Ovary (tissue), 3 donors: ENCODE measurements around the gene CAMK2D.

Source experiments
- EP300 ChIP-seq: sonication (generic); formaldehyde crosslinking; IDR thresholded peaks from one replicate; pipeline ENCODE4 v1.6.1; 2017; ENCODE audit warnings: antibody characterized with exemption
- POLR2A ChIP-seq: fragments of 450-650 bp; IDR thresholded peaks from one replicate; pipeline ENCODE4 v1.6.1; 2017; ENCODE audit warnings: antibody characterized with exemption, mild to moderate bottlenecking, moderate library complexity
- TF ChIP-seq, protein P1 (sequence below), 3 donors: fragments of 450-650 bp in 2 of 3; fragments of 200-600 bp in 1 of 3; IDR thresholded peaks; one replicate each; pipeline versions ENCODE4 v1.5.1 to v1.8.0; 2016 to 2022; ENCODE audit warnings: antibody characterized with exemption in 3 of 3, mild to moderate bottlenecking in 1 of 3
- donor health status: DM: no; HTN: no; CAD: no.

DNA sequence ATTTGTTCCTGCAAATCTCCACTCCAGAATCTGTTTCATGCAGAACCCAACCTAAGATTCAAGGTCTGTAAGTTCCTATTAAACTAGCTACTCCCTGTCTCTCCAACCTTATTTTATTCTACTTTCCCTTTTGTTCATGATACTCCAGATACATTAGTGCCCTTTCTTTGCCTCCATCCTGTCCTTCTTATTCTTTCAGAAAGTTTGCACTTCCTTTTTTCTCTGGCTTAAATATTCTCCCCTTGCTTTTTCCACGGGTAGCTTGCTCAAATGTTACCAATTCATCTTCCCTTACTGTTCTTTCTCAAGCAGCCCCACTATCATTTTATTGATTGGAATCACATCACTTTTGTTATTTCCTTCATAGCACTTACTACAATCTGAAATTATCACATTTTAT is 72.1 kb downstream of the CAMK2D start:
- TF ChIP-seq, protein P1, sequence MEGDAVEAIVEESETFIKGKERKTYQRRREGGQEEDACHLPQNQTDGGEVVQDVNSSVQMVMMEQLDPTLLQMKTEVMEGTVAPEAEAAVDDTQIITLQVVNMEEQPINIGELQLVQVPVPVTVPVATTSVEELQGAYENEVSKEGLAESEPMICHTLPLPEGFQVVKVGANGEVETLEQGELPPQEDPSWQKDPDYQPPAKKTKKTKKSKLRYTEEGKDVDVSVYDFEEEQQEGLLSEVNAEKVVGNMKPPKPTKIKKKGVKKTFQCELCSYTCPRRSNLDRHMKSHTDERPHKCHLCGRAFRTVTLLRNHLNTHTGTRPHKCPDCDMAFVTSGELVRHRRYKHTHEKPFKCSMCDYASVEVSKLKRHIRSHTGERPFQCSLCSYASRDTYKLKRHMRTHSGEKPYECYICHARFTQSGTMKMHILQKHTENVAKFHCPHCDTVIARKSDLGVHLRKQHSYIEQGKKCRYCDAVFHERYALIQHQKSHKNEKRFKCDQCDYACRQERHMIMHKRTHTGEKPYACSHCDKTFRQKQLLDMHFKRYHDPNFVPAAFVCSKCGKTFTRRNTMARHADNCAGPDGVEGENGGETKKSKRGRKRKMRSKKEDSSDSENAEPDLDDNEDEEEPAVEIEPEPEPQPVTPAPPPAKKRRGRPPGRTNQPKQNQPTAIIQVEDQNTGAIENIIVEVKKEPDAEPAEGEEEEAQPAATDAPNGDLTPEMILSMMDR (IDR thresholded peaks at IDR 0.05), result no peak
- TF ChIP-seq EP300 (no peak), POLR2A (no peak)
